ENCODE data around the gene RIMS1. TPM values are rescaled to one million over a fixed set of nuclear protein-coding genes. Genes with fewer than 3 reads are reported as not detected.

RIMS1 gene
- total RNA-seq, 2 donors from 2014 or later: 3.5 to 5.7 TPM

GRCh38 chr6:72102561-72102960 is 216.2 kb downstream of the RIMS1 start:
- H3K27me3 ChIP-seq (replicated peaks; ENCODE audit: insufficient read depth): no peaks in the 10 kb centered on the region
- no peak overlapping the region for H3K4me3 ChIP-seq
- no peaks in the 10 kb centered on the region for H3K9me3 ChIP-seq
- H3K36me3 ChIP-seq: no peaks in the 10 kb centered on the region
- peaks cover 0 to 11% of the 10 kb centered on the region in 2 donors for H3K4me1 ChIP-seq (ENCODE audit: control insufficient read depth in 1 of 2, low read depth in 2 of 2)
- H3K27ac ChIP-seq: no peak overlapping the region
- no peak for DNase-seq (ENCODE audit: low spot score)
- ATAC-seq (ENCODE audit: insufficient number of reproducible peaks, low FRiP score, low read depth): no peak
- no peak for TF ChIP-seq CTCF (IDR thresholded peaks at IDR 0.05)

GRCh38 chr6:72111611-72112010 is 225.3 kb downstream of the RIMS1 start:
- Histone ChIP-seq H3K9me3 (no peaks in the 10 kb centered on the region), H3K27ac (no peak overlapping the region), H3K36me3 (no peaks in the 10 kb centered on the region), H3K4me1 (ENCODE audit: control insufficient read depth in 1 of 2, low read depth in 2 of 2) (no peaks in the 10 kb centered on the region), H3K27me3 (replicated peaks; ENCODE audit: insufficient read depth) (no peaks in the 10 kb centered on the region), H3K4me3 (no peak overlapping the region)
- TF ChIP-seq CTCF (IDR thresholded peaks at IDR 0.05): no peak
- DNase-seq (ENCODE audit: low spot score) (no peak), ATAC-seq (ENCODE audit: insufficient number of reproducible peaks, low FRiP score, low read depth) (no peak)

- ATAC-seq (ENCODE audit: insufficient number of reproducible peaks, low FRiP score, low read depth): no peak
- TF ChIP-seq CTCF (IDR thresholded peaks at IDR 0.05): no peak
- no peaks in the 10 kb centered on the region for H3K4me1 ChIP-seq (ENCODE audit: control insufficient read depth in 1 of 2, low read depth in 2 of 2)
Measured at GRCh38 chr6:72130327-72130726, 244.0 kb downstream of the RIMS1 start.

GRCh38 chr6:72132427-72132826 is 246.1 kb downstream of the RIMS1 start:
- TF ChIP-seq CTCF (IDR thresholded peaks at IDR 0.05): no peak
- Histone ChIP-seq H3K4me1 (ENCODE audit: control insufficient read depth in 1 of 2, low read depth in 2 of 2) (no peaks in the 10 kb centered on the region), H3K9me3 (no peaks in the 10 kb centered on the region), H3K4me3 (no peak overlapping the region), H3K36me3 (no peaks in the 10 kb centered on the region), H3K27ac (no peak overlapping the region), H3K27me3 (replicated peaks; ENCODE audit: insufficient read depth) (no peaks in the 10 kb centered on the region)
- DNase-seq (ENCODE audit: low spot score): no peak
- ATAC-seq (ENCODE audit: insufficient number of reproducible peaks, low FRiP score, low read depth): no peak

More at GRCh38 chr6:72130327-72130726, 244.0 kb downstream of the RIMS1 start:
- no peak overlapping the region for H3K27ac ChIP-seq
- H3K36me3 ChIP-seq: no peaks in the 10 kb centered on the region
- no peaks in the 10 kb centered on the region for H3K27me3 ChIP-seq (replicated peaks; ENCODE audit: insufficient read depth)
- no peaks in the 10 kb centered on the region for H3K9me3 ChIP-seq
- DNase-seq (ENCODE audit: low spot score): no peak
- no peak overlapping the region for H3K4me3 ChIP-seq

GRCh38 chr6:72132851-72133250 is 246.5 kb downstream of the RIMS1 start:
- Histone ChIP-seq H3K36me3 (no peaks in the 10 kb centered on the region), H3K9me3 (no peaks in the 10 kb centered on the region), H3K27ac (no peak overlapping the region), H3K27me3 (replicated peaks; ENCODE audit: insufficient read depth) (no peaks in the 10 kb centered on the region), H3K4me1 (ENCODE audit: control insufficient read depth in 1 of 2, low read depth in 2 of 2) (no peaks in the 10 kb centered on the region), H3K4me3 (no peak overlapping the region)
- ATAC-seq (ENCODE audit: insufficient number of reproducible peaks, low FRiP score, low read depth) (no peak), DNase-seq (ENCODE audit: low spot score) (no peak)
- no peak for TF ChIP-seq CTCF (IDR thresholded peaks at IDR 0.05)
